Neural progenitor cell (in vitro differentiated cells): ENCODE data around the gene HOXD12. TPM values are rescaled to one million over a fixed set of nuclear protein-coding genes. Genes with fewer than 3 reads are reported as not detected.

Experiments
- DNase-seq: peaks from one replicate; pipeline ENCODE4 v3.0.0-alpha.2; 2016; ENCODE audit warnings: low spot score
- H2AFZ ChIP-seq: fragments of 200-600 bp; sonication (generic); replicated peaks from 2 replicates; pipeline ENCODE4 v1.6.1; 2016; ENCODE audit warnings: antibody characterized with exemption
- H3F3A ChIP-seq: fragments of 200-600 bp; sonication (generic); 2 replicates; pipeline ENCODE4 v1.6.1; 2016; ENCODE audit warnings: antibody characterized with exemption, low read depth
- H3K27ac ChIP-seq: fragments of 200-600 bp; sonication (generic); 2 replicates; pipeline ENCODE4 v1.5.1; 2016; ENCODE audit warnings: mild to moderate bottlenecking
- H3K27me3 ChIP-seq: fragments of 200-600 bp; sonication (generic); 2 replicates; pipeline ENCODE4 v1.6.1; 2016; ENCODE audit warnings: mild to moderate bottlenecking, moderate library complexity
- H3K36me3 ChIP-seq: fragments of 200-600 bp; sonication (generic); 2 replicates; pipeline ENCODE4 v1.5.1; 2016
- H3K4me1 ChIP-seq: fragments of 200-600 bp; sonication (generic); 2 replicates; pipeline ENCODE4 v1.6.1; 2016; ENCODE audit warnings: mixed run types
- H3K4me2 ChIP-seq: fragments of 200-600 bp; sonication (generic); 2 replicates; pipeline ENCODE4 v1.6.1; 2016
- H3K4me3 ChIP-seq: fragments of 200-600 bp; sonication (generic); 2 replicates; pipeline ENCODE4 v1.5.1; 2016
- H3K79me2 ChIP-seq: fragments of 200-600 bp; sonication (generic); 2 replicates; pipeline ENCODE4 v1.6.1; 2016; ENCODE audit warnings: low read depth
- H3K9ac ChIP-seq: fragments of 200-600 bp; sonication (generic); 2 replicates; pipeline ENCODE4 v1.6.1; 2016
- H3K9me3 ChIP-seq: fragments of 200-600 bp; sonication (generic); 2 replicates; pipeline ENCODE4 v1.5.1; 2016; ENCODE audit warnings: low read depth
- H4K20me1 ChIP-seq: fragments of 200-600 bp; sonication (generic); 2 replicates; pipeline ENCODE4 v1.6.1; 2016; ENCODE audit warnings: low read depth
- H3K27ac Mint-ChIP-seq: 3 replicates; pipeline ENCODE4 v1.8.0; 2021; ENCODE audit warnings: mixed read lengths
- H3K27me3 Mint-ChIP-seq: 2 replicates; pipeline ENCODE4 v1.8.0; 2022; ENCODE audit warnings: low read depth, mild to moderate bottlenecking, inconsistent platforms, moderate library complexity, mixed read lengths; ENCODE audit not compliant: insufficient read depth
- H3K36me3 Mint-ChIP-seq: 3 replicates; pipeline ENCODE4 v1.8.0; 2021; ENCODE audit warnings: mixed read lengths
- H3K4me1 Mint-ChIP-seq: 3 replicates; pipeline ENCODE4 v1.8.0; 2021; ENCODE audit warnings: mixed read lengths
- H3K4me3 Mint-ChIP-seq: 3 replicates; pipeline ENCODE4 v1.8.0; 2021; ENCODE audit warnings: mild to moderate bottlenecking, moderate library complexity, mixed read lengths
- H3K9me3 Mint-ChIP-seq: 3 replicates; pipeline ENCODE4 v1.8.0; 2020; ENCODE audit warnings: mixed read lengths
- EZH2 ChIP-seq: fragments of 200-600 bp; sonication (generic); IDR thresholded peaks from 2 replicates; pipeline ENCODE4 v1.6.1; 2017; ENCODE audit warnings: antibody characterized with exemption, mild to moderate bottlenecking, moderate library complexity
- EZH2phosphoT487 ChIP-seq: fragments of 200-600 bp; sonication (generic); IDR thresholded peaks from 2 replicates; pipeline ENCODE4 v1.6.1; 2017; ENCODE audit warnings: antibody characterized with exemption
- total RNA-seq: library from RNA; depleted of rRNA; stranded (reverse); fragments of >200 nt; gene quantifications from 2 replicates; pipeline ENCODE4 v1.2.3, GENCODE V29; 2015; ENCODE audit warnings: low replicate concordance
- TF ChIP-seq, protein P1 (sequence below): fragments of 200-600 bp; sonication (generic); IDR thresholded peaks from 2 replicates; pipeline ENCODE4 v1.5.1; 2017; ENCODE audit warnings: antibody characterized with exemption, mild to moderate bottlenecking

The HOXD12 gene
- total RNA-seq, 1 donor from 2014 or later: not detected

GRCh38 chr2:176114120-176114929 lies 14.7 kb downstream of the HOXD12 start:
- Histone ChIP-seq H3K27ac (no peak overlapping the region), H4K20me1 (peaks cover 93% of the 10 kb centered on the region), H3K36me3 (no peaks in the 10 kb centered on the region), H3K4me1 (no peaks in the 10 kb centered on the region), H3K4me3 (no peak overlapping the region), H3K9me3 (no peaks in the 10 kb centered on the region), H3K27me3 (peaks cover 100% of the 10 kb centered on the region), H3K9ac (no peak overlapping the region), H3K79me2 (no peaks in the 10 kb centered on the region), H3K4me2 (no peak overlapping the region), H2AFZ (no peak overlapping the region), H3F3A (no peaks in the 10 kb centered on the region)
- peak; percentile 78 for TF ChIP-seq EZH2phosphoT487
- peak; percentile 71 for TF ChIP-seq EZH2
- TF ChIP-seq, protein P1, sequence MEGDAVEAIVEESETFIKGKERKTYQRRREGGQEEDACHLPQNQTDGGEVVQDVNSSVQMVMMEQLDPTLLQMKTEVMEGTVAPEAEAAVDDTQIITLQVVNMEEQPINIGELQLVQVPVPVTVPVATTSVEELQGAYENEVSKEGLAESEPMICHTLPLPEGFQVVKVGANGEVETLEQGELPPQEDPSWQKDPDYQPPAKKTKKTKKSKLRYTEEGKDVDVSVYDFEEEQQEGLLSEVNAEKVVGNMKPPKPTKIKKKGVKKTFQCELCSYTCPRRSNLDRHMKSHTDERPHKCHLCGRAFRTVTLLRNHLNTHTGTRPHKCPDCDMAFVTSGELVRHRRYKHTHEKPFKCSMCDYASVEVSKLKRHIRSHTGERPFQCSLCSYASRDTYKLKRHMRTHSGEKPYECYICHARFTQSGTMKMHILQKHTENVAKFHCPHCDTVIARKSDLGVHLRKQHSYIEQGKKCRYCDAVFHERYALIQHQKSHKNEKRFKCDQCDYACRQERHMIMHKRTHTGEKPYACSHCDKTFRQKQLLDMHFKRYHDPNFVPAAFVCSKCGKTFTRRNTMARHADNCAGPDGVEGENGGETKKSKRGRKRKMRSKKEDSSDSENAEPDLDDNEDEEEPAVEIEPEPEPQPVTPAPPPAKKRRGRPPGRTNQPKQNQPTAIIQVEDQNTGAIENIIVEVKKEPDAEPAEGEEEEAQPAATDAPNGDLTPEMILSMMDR: no peak
- peaks cover 23% of the 10 kb centered on the region for H3K9me3 Mint-ChIP-seq
- H3K27ac Mint-ChIP-seq: no peak overlapping the region
- no peak overlapping the region for H3K4me3 Mint-ChIP-seq
- peaks cover 6% of the 10 kb centered on the region for H3K36me3 Mint-ChIP-seq
- DNase-seq: no peak
- H3K27me3 Mint-ChIP-seq: peaks cover 95% of the 10 kb centered on the region
- peaks cover 2% of the 10 kb centered on the region for H3K4me1 Mint-ChIP-seq

DNA sequence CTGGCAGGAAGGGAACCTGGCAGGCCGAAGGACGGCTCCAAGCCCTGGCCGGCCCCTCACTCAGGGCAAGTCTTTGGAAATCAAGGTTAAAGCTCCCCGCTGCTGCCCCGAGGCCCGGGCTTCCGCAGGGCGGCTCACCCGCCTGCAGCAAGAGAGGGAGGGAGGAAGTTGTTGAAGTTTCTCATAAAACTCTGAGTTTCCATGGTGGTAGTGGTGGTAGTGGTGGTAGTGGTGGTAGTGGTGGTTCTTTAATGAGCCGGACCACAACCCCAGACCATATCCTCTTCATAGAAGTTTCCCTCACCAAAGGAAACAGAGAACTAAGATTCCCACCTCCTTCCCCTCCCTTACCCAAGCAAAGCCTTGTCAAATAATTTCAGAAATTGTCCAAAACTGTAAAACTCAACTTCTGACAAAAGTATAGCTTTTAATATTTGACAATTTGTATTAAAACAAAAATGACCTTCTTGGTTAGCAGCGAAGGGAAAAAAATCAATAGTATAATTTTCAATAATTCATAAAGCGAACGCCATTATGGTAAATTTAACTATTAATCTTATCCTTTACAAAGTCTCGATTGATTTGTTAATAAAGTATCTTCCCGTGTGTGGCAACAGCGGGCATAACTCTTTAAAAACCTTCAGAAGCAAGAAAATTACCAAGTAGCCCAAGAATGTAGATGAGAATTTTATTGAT lies 15.5 kb downstream of the HOXD12 start:
- no peaks in the 10 kb centered on the region for H3F3A ChIP-seq
- H3K27ac Mint-ChIP-seq: no peak overlapping the region

GRCh38 chr2:176115883-176116813 lies 16.6 kb downstream of the HOXD12 start, which contains the start of gene HOXD10:
TSS of gene HOXD10 (plus strand) at chr2:176116778. CDS start at chr2:176116834, 56 bp downstream.
- H3K4me1 Mint-ChIP-seq: no peaks in the 10 kb centered on the region
- H3K27ac ChIP-seq: no peak within 1 kb of the TSS
- peaks cover 100% of the 10 kb centered on the region for H3K27me3 ChIP-seq
- H3K27me3 Mint-ChIP-seq: peaks cover 95% of the 10 kb centered on the region
- no peak within 1 kb of the TSS for H3K4me2 ChIP-seq
- no peak within 1 kb of the TSS for H3K27ac Mint-ChIP-seq
- no peak within 1 kb of the TSS for H3K4me3 ChIP-seq
- peaks cover 17% of the 10 kb centered on the region for H3K9me3 Mint-ChIP-seq
- peak; percentile 65 for DNase-seq
- H3K36me3 ChIP-seq: no peaks in the 10 kb centered on the region
- H3K36me3 Mint-ChIP-seq: peaks cover 6% of the 10 kb centered on the region
- no peak within 1 kb of the TSS for H3K9ac ChIP-seq
- H2AFZ ChIP-seq: no peak within 1 kb of the TSS
- H3K79me2 ChIP-seq: no peaks in the 10 kb centered on the region
- TF ChIP-seq EZH2phosphoT487 (peak; percentile 93), EZH2 (peak; percentile 95)
- TF ChIP-seq, protein P1: peak; percentile 45
- no peak within 1 kb of the TSS for H3K4me3 Mint-ChIP-seq
- H3K9me3 ChIP-seq: no peaks in the 10 kb centered on the region
- H3K4me1 ChIP-seq: no peaks in the 10 kb centered on the region
- peaks cover 91% of the 10 kb centered on the region for H4K20me1 ChIP-seq
- H3F3A ChIP-seq: no peaks in the 10 kb centered on the region

More for the DNA sequence above, 15.5 kb downstream of the HOXD12 start:
- no peak overlapping the region for H3K4me3 ChIP-seq
- H3K79me2 ChIP-seq: no peaks in the 10 kb centered on the region
- Mint-ChIP-seq H3K36me3 (peaks cover 6% of the 10 kb centered on the region), H3K4me3 (no peak overlapping the region), H3K9me3 (peaks cover 17% of the 10 kb centered on the region), H3K4me1 (no peaks in the 10 kb centered on the region), H3K27me3 (peaks cover 94% of the 10 kb centered on the region)
- H3K27ac ChIP-seq: no peak overlapping the region
- H4K20me1 ChIP-seq: peaks cover 91% of the 10 kb centered on the region
- H3K4me1 ChIP-seq: no peaks in the 10 kb centered on the region
- no peaks in the 10 kb centered on the region for H3K9me3 ChIP-seq
- no peak overlapping the region for H3K4me2 ChIP-seq
- DNase-seq: no peak
- TF ChIP-seq EZH2 (no peak), EZH2phosphoT487 (no peak)
- TF ChIP-seq, protein P1: no peak
- H2AFZ ChIP-seq: no peak overlapping the region
- H3K27me3 ChIP-seq: peaks cover 100% of the 10 kb centered on the region
- H3K36me3 ChIP-seq: no peaks in the 10 kb centered on the region
- no peak overlapping the region for H3K9ac ChIP-seq
